ENCODE measurements around the gene CCDC198.

CCDC198 gene, protein sequence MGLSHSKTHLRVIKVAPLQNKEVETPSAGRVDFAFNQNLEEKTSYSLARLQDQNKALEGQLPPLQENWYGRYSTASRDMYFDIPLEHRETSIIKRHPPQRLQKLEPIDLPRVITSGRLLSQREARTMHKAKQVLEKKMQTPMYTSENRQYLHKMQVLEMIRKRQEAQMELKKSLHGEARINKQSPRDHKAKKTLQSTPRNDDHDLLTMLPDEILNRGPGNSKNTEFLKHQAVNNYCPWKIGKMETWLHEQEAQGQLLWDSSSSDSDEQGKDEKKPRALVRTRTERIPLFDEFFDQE

DNA sequence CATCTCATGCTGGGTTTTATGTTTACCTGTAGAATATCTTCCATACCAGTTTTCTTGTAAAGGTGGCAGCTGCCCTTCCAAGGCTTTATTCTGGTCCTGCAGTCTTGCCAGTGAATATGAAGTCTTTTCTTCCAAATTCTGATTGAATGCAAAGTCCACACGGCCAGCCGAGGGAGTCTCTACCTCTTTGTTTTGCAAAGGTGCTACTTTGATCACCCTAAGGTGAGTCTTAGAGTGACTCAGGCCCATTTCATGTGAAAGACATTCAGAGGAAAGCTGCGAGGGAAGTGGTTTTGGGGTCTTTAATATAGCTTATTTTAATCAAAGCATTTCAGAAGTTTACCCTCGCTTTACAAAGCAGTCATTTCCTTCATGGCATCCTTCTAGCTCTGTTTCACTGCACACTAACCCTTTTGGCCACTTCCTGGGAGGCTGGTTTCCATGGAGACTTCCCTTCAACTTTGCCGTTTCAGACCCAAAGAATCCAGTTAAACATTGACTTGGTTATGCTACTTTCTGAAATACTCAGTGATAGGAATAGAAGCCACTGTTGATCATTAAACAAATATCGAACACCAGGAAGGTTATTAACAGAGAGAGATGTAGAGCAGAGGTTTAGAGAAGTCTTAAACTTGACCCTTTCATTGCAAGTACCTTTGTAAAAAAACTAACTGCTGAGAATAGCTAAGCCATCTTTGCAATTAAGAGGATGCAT lies at the start of gene CCDC198:
Gene CCDC198, minus strand, starts transcription at position 391 of the 715 bp plus-strand sequence. Its CDS starts 142 bp downstream, at position 249.
- no peak for DNase-seq (ENCODE audit: low read depth, low spot score)

DNA sequence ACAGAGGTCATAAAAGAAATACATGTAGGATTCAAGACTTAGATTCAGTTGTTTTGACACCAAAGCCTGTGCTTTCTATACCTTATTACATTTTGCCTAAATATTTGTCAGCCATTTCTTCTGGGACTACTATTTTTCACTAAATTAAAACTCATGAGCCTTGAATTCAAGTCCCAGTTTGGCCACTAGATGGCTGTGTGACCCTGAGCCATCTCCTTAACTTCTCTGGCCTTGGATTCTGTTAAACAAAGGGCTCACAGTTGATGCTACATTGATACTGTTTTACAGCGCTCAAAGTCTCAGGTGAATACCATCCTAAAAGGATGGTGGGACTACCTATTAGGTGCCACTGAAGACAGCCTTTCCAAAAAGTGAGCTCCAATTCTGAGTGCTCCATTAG lies 39.6 kb upstream of the CCDC198 start:
- DNase-seq (ENCODE audit: low read depth, low spot score) = no peak

DNA sequence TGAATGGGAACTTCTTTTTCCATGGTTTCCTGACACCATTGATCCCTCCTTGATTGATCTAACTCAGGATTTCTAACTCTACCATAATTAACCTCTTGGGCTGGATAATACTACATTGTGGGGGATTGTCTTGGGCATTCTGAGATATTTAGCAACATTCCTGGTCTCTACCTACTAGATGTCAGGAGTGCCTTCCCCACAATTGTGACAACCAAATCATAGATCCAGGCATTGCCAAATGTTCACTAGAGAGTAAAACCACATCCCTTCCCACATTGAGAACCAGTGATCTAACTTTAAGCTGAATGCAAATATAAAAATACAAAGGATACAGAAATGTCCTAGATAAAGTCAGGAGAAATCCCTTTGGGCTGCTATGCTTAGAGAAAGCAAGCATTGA lies 36.9 kb upstream of the CCDC198 start:
- DNase-seq (ENCODE audit: low read depth, low spot score) = no peak

DNA sequence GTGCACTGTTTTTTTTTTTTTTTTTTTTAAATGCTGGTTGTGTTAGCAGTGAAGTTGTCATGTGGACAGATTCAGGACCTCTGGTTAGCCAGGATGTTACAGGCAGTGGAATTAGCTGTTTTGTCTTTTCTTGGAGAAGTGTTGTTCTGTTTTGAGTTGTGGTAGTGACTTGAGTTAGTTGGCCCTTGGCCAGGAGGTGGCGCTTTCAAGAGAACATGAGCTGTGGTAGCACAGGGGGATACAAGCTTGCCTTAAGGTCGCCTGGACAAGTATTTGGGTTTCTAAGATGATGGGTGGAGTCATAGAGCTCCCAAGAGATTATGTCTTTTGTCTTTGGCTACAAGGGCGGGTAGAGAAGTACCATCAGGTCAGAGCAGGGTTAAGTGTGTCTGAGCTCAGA lies 33.3 kb upstream of the CCDC198 start:
- no peak for DNase-seq (ENCODE audit: low read depth, low spot score)

DNA sequence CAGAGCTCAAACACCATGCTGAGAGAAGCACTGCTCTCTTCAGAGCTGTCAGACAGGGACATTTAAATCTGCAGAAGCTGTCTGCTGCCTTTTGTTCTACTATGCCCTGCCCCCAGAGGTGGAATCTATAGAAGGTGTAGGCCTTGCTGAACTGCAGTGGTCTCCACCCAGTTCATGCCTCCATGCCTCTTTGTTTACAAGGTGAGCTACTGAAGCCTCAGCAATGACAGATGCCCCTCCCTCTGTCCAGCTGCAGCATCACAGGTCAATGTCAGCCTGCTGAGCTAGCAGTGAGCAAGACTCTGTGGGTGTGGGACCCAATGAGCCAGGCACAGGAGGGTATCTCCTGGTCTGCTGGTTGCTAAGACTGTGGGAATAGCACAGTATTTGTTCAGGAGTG lies 25.4 kb upstream of the CCDC198 start:
- DNase-seq (ENCODE audit: low read depth, low spot score) = no peak

DNA sequence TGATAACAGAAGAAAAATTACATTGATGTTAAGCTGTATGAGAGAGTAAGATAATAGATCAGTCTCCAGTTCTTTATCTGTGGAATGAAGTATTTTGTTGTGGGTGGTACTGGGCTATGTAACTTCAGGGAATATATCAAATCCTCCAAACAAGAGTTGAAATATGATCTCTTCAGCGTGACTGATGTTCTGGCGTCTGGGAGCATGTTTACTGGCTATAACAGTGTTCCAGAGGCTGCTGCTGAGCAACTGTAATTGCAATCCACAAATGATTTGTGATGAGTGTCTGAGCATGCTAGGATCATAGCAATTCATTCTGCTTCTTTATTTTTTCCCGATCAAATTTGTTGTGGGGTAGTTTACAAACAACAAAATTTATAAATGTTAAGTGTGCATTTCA lies 18.6 kb upstream of the CCDC198 start:
- DNase-seq (ENCODE audit: low read depth, low spot score) = no peak

DNA sequence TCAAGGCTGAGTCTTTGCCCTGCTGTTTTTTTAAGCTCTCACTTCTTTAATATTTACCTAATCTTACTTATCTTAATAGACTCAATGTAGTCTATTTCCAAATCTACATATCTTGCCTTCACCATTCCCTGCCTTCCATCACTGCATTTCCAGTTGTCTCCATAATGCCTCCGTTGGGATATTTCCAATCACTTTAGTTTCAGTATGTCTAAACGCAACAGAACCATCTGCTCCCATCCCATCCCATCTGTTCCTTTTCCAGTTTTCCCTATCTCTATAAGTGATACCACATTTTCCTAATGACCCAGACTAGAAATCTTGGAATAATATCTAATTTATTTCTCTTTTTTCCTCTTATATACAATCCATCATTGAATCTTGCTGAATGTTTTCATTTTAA lies 15.1 kb upstream of the CCDC198 start:
- no peak for DNase-seq (ENCODE audit: low read depth, low spot score)

DNA sequence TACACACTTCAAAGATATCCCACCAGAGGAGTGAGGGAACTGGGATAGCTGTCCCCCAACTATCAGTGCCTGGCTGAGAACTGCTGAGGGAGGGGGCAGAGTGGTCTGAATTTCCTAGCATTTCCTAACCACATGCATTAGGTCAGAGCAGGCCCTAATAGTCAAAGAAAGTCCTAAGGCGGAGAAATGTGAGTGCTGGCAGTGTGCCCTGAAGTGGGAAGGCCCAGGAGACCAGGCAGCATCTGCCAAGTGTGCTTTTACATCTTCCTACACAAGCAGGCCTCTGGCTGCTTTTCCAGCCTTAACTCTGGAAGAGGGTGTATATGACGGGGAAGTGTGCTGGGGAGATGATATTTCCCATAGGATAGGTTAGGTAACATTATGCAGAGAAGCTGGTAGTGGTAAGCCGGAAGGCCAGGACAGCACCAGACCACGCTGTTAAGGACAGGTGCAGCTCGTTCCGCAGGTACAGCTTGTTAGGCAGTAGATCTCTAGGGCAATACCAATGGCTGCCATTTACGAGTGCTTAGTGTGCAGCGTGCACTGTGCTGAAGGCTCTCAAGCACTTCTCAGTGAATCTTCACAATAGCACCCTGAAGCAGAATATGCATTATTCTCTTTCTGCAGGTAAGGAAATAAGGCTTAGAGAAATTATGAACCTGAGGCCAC lies 9.1 kb upstream of the CCDC198 start:
- no peak for DNase-seq (ENCODE audit: low read depth, low spot score)

DNA sequence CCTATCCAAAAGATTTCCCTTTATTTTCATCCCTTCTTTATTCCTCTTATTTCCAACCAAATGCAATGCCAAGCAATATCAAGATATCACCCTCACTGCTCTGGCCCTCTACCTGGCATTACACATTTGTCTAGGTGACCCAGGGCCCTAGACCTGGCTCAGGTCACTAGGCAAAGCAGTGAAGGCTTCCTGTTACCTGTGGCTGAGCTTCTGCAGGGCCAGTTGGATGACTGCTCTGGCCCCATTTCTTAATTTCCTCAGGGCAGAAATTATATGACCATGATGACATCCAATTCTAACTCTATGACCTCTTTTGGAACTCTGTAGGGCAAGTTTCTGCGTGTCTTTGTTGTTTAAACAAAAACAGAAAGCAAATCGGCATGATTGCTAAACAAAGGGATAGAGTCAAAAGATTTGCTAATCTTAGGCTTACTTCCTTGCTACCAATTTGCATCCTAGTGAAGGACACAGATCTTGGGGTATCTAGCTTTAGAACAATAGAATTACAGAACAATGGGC lies 7.4 kb upstream of the CCDC198 start:
- DNase-seq (ENCODE audit: low read depth, low spot score) = no peak

DNA sequence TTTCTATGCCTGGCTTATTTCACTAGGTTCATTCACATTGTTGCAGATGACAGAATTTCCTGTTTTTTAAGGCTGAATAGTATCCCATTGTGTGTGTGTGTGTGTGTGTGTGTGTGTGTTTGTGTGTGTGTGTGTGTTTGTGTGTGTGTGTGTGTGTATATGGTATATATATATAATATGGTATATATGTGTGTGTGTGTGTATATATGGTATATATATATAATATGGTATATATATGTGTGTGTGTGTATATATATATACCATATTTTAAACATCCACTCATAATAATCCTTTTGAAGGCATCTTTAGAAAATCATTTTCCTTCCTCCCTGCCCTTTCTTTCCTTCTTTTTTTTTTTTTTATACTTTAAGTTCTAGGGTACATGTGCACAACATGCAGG lies 5.0 kb upstream of the CCDC198 start:
- DNase-seq (ENCODE audit: low read depth, low spot score) = no peak

DNA sequence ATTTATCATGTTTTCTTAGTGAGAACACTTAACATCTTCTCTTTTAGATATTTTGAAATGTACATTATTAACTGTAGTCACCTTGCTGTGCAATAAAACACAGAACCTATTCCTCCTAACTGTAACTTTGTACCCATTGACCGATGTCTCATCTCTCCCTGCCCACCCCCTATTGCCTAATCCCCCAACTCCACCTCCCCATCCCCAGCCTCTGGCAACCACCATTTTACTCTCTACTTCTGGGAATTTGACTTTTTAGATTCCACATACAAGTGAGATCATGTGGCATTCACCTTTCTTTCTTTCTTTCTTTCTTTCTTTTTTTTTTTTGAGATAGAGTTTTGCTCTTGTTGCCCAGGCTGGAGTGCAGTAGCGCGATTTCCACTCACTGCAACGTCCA lies 4.4 kb upstream of the CCDC198 start:
- DNase-seq (ENCODE audit: low read depth, low spot score) = no peak

DNA sequence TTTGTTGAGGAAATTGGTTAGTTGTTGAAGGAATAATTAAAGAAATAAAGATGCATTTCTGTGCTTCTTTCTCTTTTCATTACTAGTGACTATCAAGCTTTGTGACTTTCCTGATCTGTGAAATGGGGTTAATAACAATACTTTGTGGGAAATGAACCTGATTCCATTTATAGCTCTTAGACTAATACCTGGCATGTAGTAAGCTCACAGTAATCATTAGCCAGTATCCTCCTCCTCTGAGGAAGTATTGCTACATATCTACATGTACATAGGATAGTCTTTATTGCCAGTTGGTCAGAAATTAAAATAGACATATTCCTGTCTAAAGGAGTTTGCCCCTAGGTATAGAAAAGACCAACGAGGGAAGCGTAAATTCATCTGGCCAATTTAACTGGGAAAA lies 1.8 kb upstream of the CCDC198 start:
- no peak for DNase-seq (ENCODE audit: low read depth, low spot score)

DNA sequence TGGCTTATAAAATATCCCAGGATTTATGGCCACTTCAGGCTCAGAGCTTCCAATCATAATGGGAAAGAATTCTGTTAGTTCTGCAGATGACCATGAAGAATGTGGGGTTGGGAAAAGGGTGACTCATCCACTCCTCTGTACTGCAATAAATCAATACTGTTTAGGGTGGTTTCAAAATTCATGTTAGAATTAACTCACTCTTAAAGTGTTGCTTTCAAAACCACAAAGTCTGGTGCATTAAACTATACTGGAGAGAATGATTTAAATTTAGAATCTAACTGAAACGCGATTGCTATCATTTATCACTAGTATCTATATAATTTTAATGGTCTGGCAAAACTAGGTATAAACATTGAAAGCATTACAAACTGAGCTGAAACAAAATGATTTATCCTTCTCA lies 798 bp downstream of the CCDC198 start:
- DNase-seq (ENCODE audit: low read depth, low spot score) = no peak

DNA sequence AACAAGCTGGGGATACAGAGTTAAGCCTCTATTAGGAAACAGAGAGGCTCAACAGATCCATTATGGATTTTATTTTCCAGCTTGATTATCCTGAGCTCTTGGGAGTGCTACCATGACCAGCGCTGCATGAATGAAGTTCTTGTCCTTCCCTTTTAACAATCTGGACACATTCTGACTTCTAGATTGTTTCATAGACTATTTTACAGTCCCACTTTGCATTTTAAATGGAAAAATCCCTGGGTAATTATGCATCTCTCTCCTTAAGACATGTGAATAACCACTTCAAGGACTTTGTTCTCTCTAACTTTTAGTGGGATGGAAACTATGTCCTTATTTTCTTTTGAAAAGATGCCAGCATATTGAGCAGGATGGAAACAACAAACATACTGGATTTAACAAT lies 2.0 kb downstream of the CCDC198 start:
- no peak for DNase-seq (ENCODE audit: low read depth, low spot score)

DNA sequence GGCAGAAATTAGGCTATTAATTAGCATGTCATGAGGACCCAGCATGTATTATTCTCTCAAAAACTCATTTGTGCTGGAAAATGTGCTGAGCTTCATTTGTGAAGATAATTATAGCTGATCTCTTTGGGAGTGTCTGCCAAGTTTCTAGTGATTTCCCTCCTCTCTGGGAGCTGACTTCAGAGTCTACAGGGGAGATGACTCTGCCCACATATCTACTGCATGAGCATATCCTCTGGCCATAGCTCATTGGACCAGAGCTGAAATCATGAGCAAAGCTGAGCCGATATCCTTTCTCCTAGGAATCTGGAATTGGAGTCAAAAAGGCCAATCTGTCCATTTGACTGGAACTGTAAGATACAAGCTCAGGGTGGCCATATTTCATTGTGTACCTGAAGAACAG lies 5.9 kb downstream of the CCDC198 start:
- no peak for DNase-seq (ENCODE audit: low read depth, low spot score)

DNA sequence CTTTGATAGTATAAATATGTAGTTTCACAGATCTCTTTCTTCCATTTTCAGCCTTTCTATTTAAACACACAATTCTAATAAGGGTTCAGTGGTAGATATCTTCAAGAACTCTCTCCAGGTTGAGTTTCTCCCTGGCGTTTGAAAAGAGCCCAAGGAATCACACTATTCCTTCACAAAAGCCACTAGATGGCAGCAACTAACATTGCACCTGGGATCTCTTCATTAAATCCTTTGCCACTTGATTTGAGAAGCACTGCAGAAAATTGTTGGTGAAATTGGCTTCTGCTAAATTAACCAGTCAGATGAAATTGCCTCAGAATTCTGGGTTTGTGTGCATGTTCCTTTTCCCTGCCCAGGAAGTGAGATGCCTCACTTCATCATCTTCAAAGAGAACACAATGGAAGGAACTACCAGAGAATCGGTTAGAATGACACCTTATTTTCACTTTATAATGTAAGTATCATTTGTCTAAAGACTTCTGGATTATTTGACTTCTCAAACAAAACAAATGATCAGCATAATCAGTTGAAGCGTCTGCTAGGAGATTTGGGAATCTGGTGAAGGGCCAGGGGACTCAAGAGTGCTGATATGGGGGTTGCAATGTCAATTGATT lies 6.8 kb downstream of the CCDC198 start:
- no peak for DNase-seq (ENCODE audit: low read depth, low spot score)

DNA sequence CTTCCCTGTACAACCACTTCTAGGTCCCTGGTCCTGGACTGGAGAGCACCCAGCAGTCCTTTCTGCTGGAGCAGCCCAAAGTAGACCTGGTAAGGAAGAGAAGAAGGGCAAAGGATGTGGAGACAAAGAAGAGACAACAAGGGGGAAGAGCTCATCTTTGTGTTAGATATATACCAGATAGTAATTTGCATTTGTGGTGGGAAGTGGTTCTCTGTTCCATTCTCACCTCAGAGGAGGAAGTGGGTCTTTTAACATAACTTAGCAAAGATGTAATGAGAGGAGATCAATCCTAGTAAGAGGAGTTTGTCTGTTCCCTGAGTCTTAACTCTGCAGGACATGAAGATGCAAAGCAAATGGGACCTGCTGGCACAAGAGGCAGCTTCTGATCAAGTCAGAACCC lies 8.0 kb downstream of the CCDC198 start:
- no peak for DNase-seq (ENCODE audit: low read depth, low spot score)

DNA sequence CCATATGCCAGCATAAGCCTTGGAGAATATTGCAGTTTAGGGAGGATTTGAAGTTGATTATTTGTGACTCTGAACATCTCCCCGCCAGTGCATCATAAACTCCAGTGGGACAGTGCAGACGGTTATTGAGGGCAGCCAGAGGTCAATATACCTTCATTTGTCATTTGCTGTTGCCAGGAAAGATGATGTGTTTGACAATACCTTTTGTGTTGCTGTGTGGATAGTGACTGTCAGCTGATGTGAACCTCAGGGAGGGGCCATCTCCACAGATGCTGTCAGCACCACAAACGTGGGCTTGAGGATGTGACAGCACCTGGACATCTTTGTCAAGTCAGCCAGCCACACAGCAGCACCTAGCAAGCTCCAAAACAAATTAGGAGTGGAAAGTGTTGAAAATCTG lies 11.5 kb downstream of the CCDC198 start:
- no peak for DNase-seq (ENCODE audit: low read depth, low spot score)

DNA sequence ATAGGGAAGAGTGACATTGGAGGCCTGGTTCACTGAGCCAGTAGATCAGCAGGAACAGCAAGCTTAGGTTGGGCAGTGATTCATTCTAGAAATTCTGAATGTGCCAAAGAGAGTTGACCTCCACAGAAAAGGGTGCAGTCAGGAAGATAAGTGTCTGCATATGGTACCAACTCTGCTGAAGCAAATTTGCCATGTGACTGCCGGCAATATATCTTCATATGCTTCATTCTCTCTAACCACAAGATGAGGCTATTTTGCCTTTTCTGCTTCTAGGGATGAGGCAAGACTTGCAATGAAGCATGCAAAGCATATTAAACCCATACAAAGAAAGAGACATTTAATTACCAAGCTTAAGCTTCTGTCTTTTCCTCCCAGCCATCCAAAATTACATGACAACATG lies 13.6 kb downstream of the CCDC198 start:
- DNase-seq (ENCODE audit: low read depth, low spot score) = no peak

DNA sequence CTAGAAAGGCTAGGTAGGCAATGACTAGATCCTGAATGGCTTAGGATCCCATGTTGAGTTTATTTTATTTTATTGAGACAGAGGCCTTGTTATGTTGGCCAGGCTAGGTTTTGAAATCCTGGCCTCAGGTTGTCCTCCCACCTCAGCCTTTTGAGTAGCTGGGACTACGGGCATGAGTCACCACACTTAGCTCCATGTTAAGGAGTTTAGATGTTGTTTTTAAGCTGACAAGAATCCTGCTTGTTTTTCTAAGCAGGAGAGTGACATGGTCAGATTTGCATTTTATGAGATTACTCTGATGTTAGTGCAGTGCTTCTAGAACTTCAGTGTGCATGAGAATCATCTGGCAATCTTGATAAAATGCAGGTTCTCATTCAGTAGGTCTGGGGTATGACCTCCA lies 14.5 kb downstream of the CCDC198 start:
- DNase-seq (ENCODE audit: low read depth, low spot score) = no peak

DNA sequence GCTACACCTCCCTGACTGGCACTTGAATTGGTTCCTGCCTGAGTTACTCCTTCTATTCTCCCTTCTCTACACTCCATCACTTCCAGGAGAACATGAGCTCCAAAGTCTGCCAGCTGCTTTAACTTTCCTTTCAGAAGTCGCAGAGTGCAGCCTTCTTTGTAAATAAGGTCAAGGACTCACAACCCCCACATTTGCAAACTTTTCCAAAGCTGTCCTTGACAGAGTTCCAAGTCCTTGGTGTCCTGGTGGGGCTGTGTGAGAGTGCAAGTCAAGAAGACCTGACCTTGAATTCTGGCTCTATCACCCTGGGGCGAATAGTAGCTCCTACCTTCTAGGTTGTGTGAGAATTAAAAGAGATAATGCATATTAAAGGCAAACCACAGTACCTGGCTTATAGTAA lies 15.6 kb downstream of the CCDC198 start:
- no peak for DNase-seq (ENCODE audit: low read depth, low spot score)

DNA sequence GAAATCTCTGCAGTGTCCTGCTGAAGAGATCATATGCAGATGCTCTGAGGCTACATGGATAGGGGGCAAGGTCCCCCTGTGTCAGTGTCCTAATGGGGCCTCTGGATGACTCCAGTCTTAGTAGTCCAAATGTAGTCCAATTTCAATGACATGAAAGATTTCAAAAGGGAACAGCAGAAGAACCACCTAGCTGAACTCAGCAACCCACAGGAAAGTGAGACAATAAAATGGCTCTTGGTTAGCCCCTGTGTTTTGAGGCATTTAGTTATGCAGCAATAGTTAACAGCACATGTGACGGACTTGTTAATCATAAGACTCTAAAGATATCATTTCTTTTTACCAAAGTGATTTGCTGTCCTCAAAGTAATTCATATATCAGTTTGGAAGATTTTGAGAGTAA lies 22.7 kb downstream of the CCDC198 start:
- DNase-seq (ENCODE audit: low read depth, low spot score) = no peak
